Left forelimb (tissue), 1 donor: ENCODE results near the gene AMH.
"Not testable (repeated sequence)": the region's sequence is repeated elsewhere in the genome, so short reads cannot be mapped to it uniquely, and the experiment has no call there.

Experiments used
- DNase-seq: peaks from one replicate; pipeline ENCODE4 v3.0.0-alpha.2; 2018; ENCODE audit warnings: low spot score

The AMH gene

GRCh38 chr19:2270423-2271233 lies 21.5 kb downstream of the AMH start:
- DNase-seq = peak; percentile 90

GRCh38 chr19:2271234-2272103 lies 22.3 kb downstream of the AMH start:
- DNase-seq = peak; percentile 63

- peak; percentile 91 for DNase-seq
Measured at GRCh38 chr19:2273356-2274184, 24.4 kb downstream of the AMH start.

- no peak for DNase-seq
Measured at GRCh38 chr19:2274185-2274711, 25.1 kb downstream of the AMH start.

GRCh38 chr19:2274931-2275535 lies 25.9 kb downstream of the AMH start:
- DNase-seq = no peak

- DNase-seq = no peak
Measured at GRCh38 chr19:2275588-2276428, 26.7 kb downstream of the AMH start.

- no peak for DNase-seq
Measured at GRCh38 chr19:2276429-2276986, 27.4 kb downstream of the AMH start.

- DNase-seq = no peak
Measured at GRCh38 chr19:2277138-2277537, 28.0 kb downstream of the AMH start.

GRCh38 chr19:2278459-2279158 lies 29.5 kb downstream of the AMH start:
- DNase-seq = no peak

- DNase-seq = no peak
Measured at GRCh38 chr19:2280633-2281264, 31.6 kb downstream of the AMH start.

GRCh38 chr19:2281265-2282061 lies 32.3 kb downstream of the AMH start:
- DNase-seq = not testable (repeated sequence)

- DNase-seq = no peak
Measured at GRCh38 chr19:2282062-2282861, 33.1 kb downstream of the AMH start, which contains the start of gene PEAK3. Gene PEAK3 (minus strand): TSS chr19:2282175. CDS start chr19:2280931, 1,244 bp downstream.

- no peak for DNase-seq
Measured at GRCh38 chr19:2282862-2283237, 33.7 kb downstream of the AMH start.

GRCh38 chr19:2283835-2284507 lies 34.8 kb downstream of the AMH start:
- DNase-seq = no peak

GRCh38 chr19:2286402-2287140 lies 37.4 kb downstream of the AMH start:
- DNase-seq = no peak
